Activated B cell treated with CpG ODN at 0.5 μM for 24 hours (primary cell): ENCODE measurements around the gene GJB4. TPM values are rescaled to one million over a fixed set of nuclear protein-coding genes. Genes with fewer than 3 reads are reported as not detected.

ENCODE experiments used
- ATAC-seq: fragments of 200-7000 bp; cut with Tn5 transposase; one replicate; pipeline ENCODE4 v1.10.0; 2021; ENCODE audit warnings: low read depth, mild to moderate bottlenecking, moderate library complexity
- CTCF ChIA-PET: fragments of 350-600 bp; sonication (Branson Sonifier 250); formaldehyde crosslinking; loops from one replicate; lab custom pipeline; 2021; ENCODE audit warnings: antibody characterized with exemption; lab: Charles Lee
- POLR2A ChIA-PET: fragments of 350-600 bp; sonication (Branson Sonifier 250); formaldehyde crosslinking; loops from one replicate; lab custom pipeline; 2021; ENCODE audit warnings: antibody characterized with exemption; lab: Charles Lee
- DNase-seq: peaks from one replicate; pipeline ENCODE4 v3.0.0; 2022
- H3K27ac Mint-ChIP-seq: one replicate; pipeline ENCODE4 v1.8.0; 2020; ENCODE audit warnings: mixed read lengths
- H3K27me3 Mint-ChIP-seq: one replicate; pipeline ENCODE4 v1.8.0; 2021; ENCODE audit warnings: mixed read lengths
- H3K36me3 Mint-ChIP-seq: one replicate; pipeline ENCODE4 v1.8.0; 2021; ENCODE audit warnings: low read depth, mixed read lengths
- H3K4me1 Mint-ChIP-seq: one replicate; pipeline ENCODE4 v1.8.0; 2021; ENCODE audit warnings: mixed read lengths
- H3K4me3 Mint-ChIP-seq: one replicate; pipeline ENCODE4 v1.8.0; 2020; ENCODE audit warnings: mild to moderate bottlenecking, mixed read lengths
- H3K9me3 Mint-ChIP-seq: one replicate; pipeline ENCODE4 v1.8.0; 2020; ENCODE audit warnings: mixed read lengths
- CTCF ChIP-seq: fragments of 200-600 bp; IDR thresholded peaks from one replicate; pipeline ENCODE4 v1.8.0; 2022; ENCODE audit warnings: antibody characterized with exemption, mild to moderate bottlenecking
- intact Hi-C: fragments of 100-400 bp; cut with micrococcal nuclease; formaldehyde crosslinking; loops from one replicate; pipeline ENCODE4 v1.15.1; 2024
- total RNA-seq: library from RNA; stranded (reverse); gene quantifications from 2 replicates; pipeline ENCODE4 v1.2.3, GENCODE V29; 2022

GJB4 gene
- total RNA-seq, 1 donor from 2014 or later = not detected

- DNase-seq = no peak
- Mint-ChIP-seq H3K9me3 (no peaks in the 10 kb centered on the region), H3K27me3 (peaks cover 8% of the 10 kb centered on the region), H3K4me3 (no peak overlapping the region), H3K4me1 (no peaks in the 10 kb centered on the region), H3K36me3 (no peaks in the 10 kb centered on the region), H3K27ac (no peak overlapping the region)
- no peak for ATAC-seq
- POLR2A ChIA-PET = no interaction called here
- CTCF ChIA-PET = no interaction called here
- intact Hi-C loops = no loop called here
- TF ChIP-seq CTCF = no peak
Observed at GRCh38 chr1:34761776-34762307, 2.3 kb downstream of the GJB4 start.

- Mint-ChIP-seq H3K27ac (no peak overlapping the region), H3K27me3 (peaks cover 7% of the 10 kb centered on the region), H3K4me3 (no peak overlapping the region), H3K9me3 (no peaks in the 10 kb centered on the region), H3K36me3 (no peaks in the 10 kb centered on the region), H3K4me1 (no peaks in the 10 kb centered on the region)
- ChIA-PET CTCF (no interaction called here), POLR2A (no interaction called here)
- ATAC-seq (no peak), DNase-seq (no peak)
- TF ChIP-seq CTCF = no peak
- intact Hi-C loops = no loop called here
Observed at GRCh38 chr1:34762474-34763141, 3.1 kb downstream of the GJB4 start.

- POLR2A ChIA-PET = no interaction called here
- no peaks in the 10 kb centered on the region for H3K36me3 Mint-ChIP-seq
- DNase-seq = no peak
- H3K9me3 Mint-ChIP-seq = no peaks in the 10 kb centered on the region
- ATAC-seq = no peak
- intact Hi-C loops = no loop called here
- H3K27me3 Mint-ChIP-seq = peaks cover 3% of the 10 kb centered on the region
- H3K27ac Mint-ChIP-seq = no peak overlapping the region
- no peak for TF ChIP-seq CTCF
- no peaks in the 10 kb centered on the region for H3K4me1 Mint-ChIP-seq
- no peak overlapping the region for H3K4me3 Mint-ChIP-seq
- CTCF ChIA-PET = no interaction called here
Observed at GRCh38 chr1:34763142-34763781, 3.7 kb downstream of the GJB4 start.

- no peak overlapping the region for H3K27ac Mint-ChIP-seq
- H3K4me3 Mint-ChIP-seq = no peak overlapping the region
- H3K9me3 Mint-ChIP-seq = no peaks in the 10 kb centered on the region
- no peaks in the 10 kb centered on the region for H3K4me1 Mint-ChIP-seq
- CTCF ChIA-PET = no interaction called here
- POLR2A ChIA-PET = no interaction called here
- intact Hi-C loops = no loop called here
- H3K27me3 Mint-ChIP-seq = peaks cover 2% of the 10 kb centered on the region
- no peaks in the 10 kb centered on the region for H3K36me3 Mint-ChIP-seq
- no peak for TF ChIP-seq CTCF
- no peak for ATAC-seq
- DNase-seq = no peak
Observed at GRCh38 chr1:34768856-34769255, 9.3 kb downstream of the GJB4 start.

- Mint-ChIP-seq H3K4me3 (no peak overlapping the region), H3K4me1 (no peaks in the 10 kb centered on the region), H3K27me3 (peaks cover 2% of the 10 kb centered on the region), H3K36me3 (no peaks in the 10 kb centered on the region), H3K27ac (no peak overlapping the region), H3K9me3 (no peaks in the 10 kb centered on the region)
- no peak for DNase-seq
- no peak for TF ChIP-seq CTCF
- CTCF ChIA-PET = no interaction called here
- POLR2A ChIA-PET = no interaction called here
- ATAC-seq = no peak
- intact Hi-C loops = no loop called here
Observed at GRCh38 chr1:34770891-34771504, 11.5 kb downstream of the GJB4 start.
